ENCODE measurements around the gene MLLT1.

The MLLT1 gene

DNA sequence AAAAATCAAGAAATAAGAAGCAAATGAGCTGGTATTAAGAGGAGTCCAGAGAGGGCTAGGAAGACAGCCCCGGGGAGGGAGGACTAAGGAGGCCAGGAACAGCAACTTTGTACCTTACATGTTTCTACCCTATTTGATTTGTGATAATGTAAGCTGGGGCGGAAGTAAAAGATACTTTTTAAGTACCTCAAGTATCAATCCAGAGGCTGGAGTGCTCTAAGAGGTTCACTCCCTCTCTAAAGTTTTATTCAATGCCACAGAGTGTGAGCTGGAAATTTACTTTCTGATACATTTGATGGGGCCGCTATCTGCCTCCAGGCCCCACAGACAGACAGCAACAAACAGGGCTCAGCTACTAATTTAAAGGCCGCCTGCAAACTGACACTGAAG is 11.4 kb downstream of the MLLT1 start:
- H3K9ac ChIP-seq = 0 out of 22 replicates have a peak overlapping the region, but pooled peaks of 2 of the 11 experiments have one; percentile 13 to 43
- H3K4me2 ChIP-seq = no peak overlapping the region
- H3K4me3 ChIP-seq = no peak overlapping the region
- no peaks in the 10 kb centered on the region for H3K9me3 ChIP-seq (replicated peaks in 1 of 11)
- peaks cover 92 to 100% (median 99%) of the 10 kb centered on the region in 11 experiments for H4K20me1 ChIP-seq
- H3K36me3 ChIP-seq = peaks cover 65 to 94% (median 74%) of the 10 kb centered on the region in 11 experiments
- TF ChIP-seq Cebpa-rat (IDR thresholded peaks at IDR 0.05) = no peak
- H3K4me1 ChIP-seq = peaks cover 0 to 47% (median 27%) of the 10 kb centered on the region in 10 experiments; a peak in 16 of 20 replicates
- H3K27ac ChIP-seq = no peak overlapping the region
- no peaks in the 10 kb centered on the region for H3K27me3 ChIP-seq

DNA sequence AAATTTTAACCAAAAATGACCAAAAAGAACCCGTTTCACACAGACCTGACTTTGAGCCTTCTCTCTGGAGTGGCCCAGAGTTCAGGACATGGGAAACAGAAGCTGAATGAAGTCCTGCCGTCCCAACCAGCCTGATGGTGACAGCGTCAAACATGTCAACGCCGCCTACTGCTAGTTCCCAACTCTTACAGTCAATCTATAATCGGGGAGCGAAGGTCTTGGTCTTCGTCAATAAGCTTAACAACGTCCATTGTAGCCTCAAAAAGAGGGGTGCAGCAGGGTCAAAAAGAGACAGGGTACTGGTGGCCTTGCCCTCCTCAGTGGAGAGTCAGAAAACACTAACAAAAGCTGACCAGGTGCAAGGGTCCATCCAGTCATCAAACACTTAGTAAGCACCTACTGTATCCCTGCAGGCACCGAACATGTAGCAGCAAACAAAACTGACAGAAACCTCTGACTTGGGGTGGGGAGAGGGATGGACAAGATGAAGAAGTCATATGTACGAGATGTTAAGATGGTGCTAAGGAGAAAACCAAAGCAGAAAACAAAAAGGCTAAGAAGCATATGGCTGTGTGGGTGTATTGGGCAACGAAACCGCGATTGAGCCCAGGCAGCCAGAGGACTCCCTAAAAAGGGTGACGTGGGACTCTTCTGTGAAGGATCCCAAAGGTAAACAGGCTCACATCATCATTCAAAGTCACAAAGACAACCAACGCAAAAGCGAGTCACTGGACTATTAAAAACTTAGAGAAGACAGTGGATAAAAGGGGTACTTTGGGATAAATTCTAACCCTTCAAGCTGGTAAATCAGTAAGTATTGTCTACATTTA is 12.0 kb downstream of the MLLT1 start:
- Histone ChIP-seq H4K20me1 (peaks cover 92 to 100% (median 99%) of the 10 kb centered on the region in 11 experiments), H3K36me3 (peaks cover 68 to 94% (median 77%) of the 10 kb centered on the region in 11 experiments), H3K4me3 (no peak overlapping the region), H3K4me2 (no peak overlapping the region), H3K27ac (no peak overlapping the region), H3K9ac (0 out of 22 replicates have a peak overlapping the region, but pooled peaks of 1 of the 11 experiments have one; percentile 43), H3K27me3 (no peaks in the 10 kb centered on the region), H3K4me1 (peaks cover 0 to 47% (median 30%) of the 10 kb centered on the region in 10 experiments; a peak in 17 of 20 replicates), H3K9me3 (replicated peaks in 1 of 11) (no peaks in the 10 kb centered on the region)
- TF ChIP-seq Cebpa-rat (IDR thresholded peaks at IDR 0.05) = no peak

DNA sequence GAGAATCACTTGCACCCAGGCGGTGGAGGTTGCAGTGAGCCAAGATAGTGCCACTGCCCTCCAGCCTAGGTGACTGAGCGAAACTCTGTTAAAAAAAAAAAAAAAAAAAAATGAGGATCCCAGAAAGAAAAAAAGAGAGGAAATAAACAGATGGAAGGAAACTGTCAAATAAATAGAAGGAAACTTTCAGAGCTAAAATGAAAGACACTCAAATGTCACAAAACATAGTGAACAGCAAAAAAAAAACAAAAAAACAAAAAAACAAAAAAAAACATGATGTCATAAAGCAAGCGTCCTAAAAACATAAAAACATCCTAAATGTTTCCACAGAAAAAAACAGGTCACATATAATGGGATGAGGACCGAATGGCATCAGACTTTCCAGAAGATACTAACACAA is 15.0 kb downstream of the MLLT1 start:
- Histone ChIP-seq H3K4me1 (peaks cover 22 to 66% (median 51%) of the 10 kb centered on the region in 10 experiments), H3K27ac (no peak overlapping the region), H3K9me3 (replicated peaks in 1 of 11) (no peaks in the 10 kb centered on the region), H3K27me3 (no peaks in the 10 kb centered on the region), H3K36me3 (peaks cover 73 to 92% (median 83%) of the 10 kb centered on the region in 11 experiments), H3K4me3 (no peak overlapping the region), H4K20me1 (peaks cover 89 to 100% (median 99%) of the 10 kb centered on the region in 11 experiments), H3K4me2 (peak overlapping the region in 9 of 11 experiments; percentile 15 to 81 (median 51); a peak in 17 of 22 replicates), H3K9ac (0 out of 22 replicates have a peak overlapping the region, but pooled peaks of 1 of the 11 experiments have one; percentile 31)
- no peak for TF ChIP-seq Cebpa-rat (IDR thresholded peaks at IDR 0.05)

DNA sequence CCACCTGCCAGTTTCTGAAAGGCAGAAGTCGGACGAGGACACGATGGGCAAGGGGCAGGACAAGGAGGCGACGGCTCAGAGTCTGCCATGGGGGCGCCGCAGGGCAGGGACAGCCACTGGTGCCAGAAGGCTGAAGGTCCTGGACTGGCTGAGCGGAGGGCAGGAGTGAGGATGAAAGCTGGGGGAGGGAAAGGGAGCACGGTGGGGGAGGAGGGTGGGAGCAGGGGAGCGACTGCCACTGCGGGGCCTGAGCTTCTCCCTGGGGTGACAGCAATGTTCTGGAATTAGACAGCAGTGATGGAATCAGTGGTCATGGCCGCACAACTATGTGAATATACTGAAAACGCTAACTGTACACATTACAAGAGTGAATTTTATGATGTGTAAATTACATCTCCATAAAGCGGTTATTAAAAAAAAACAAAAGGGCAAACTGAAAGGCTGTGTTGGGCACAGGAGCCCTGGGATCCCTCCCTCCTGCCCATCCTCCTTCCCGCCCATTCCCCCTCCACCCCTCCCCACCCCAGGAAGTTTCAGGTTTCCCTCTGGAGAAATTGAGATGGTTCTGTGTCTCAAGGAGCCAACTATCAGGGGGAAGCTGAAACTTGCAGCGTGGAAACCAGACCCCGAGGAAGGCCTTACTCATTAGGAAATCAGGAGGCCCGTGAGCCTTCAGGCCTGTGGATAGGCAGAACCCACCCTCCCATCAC is 15.9 kb downstream of the MLLT1 start:
- Histone ChIP-seq H3K9ac (0 out of 22 replicates have a peak overlapping the region, but pooled peaks of 1 of the 11 experiments have one; percentile 31), H4K20me1 (peaks cover 83 to 100% (median 99%) of the 10 kb centered on the region in 11 experiments), H3K27ac (no peak overlapping the region), H3K4me2 (peak overlapping the region in 8 of 11 experiments; percentile 62 to 92 (median 82); a peak in 16 of 22 replicates), H3K9me3 (replicated peaks in 1 of 11) (no peaks in the 10 kb centered on the region), H3K4me3 (no peak overlapping the region), H3K27me3 (no peaks in the 10 kb centered on the region), H3K36me3 (peaks cover 73 to 92% (median 83%) of the 10 kb centered on the region in 11 experiments), H3K4me1 (peaks cover 22 to 75% (median 58%) of the 10 kb centered on the region in 10 experiments)
- no peak for TF ChIP-seq Cebpa-rat (IDR thresholded peaks at IDR 0.05)

DNA sequence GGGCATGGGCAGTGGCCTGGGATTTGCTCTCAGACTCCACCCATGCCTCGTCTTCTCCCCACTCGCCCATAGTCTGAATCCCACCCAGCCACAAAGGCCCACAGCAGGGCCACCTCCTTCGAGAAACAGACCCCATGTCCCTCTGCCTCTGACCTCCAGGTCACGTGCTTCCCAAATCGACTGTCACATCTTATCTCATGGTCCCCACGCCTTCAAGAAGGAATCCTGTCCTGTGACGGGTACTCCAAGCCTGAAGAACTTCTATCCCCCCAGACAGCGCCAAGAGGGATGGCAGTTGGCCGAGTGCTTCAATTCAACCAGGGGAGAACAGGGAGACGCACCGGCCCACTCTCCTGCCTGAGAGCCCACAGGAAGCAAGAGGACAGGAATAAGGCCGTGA is 16.5 kb downstream of the MLLT1 start:
- no peak overlapping the region for H3K4me3 ChIP-seq
- H3K9ac ChIP-seq = peak overlapping the region in 2 of 11 experiments; percentile 31 to 39; a peak in 1 of 22 replicates
- H3K27me3 ChIP-seq = no peaks in the 10 kb centered on the region
- H3K4me1 ChIP-seq = peaks cover 28 to 80% (median 64%) of the 10 kb centered on the region in 10 experiments
- TF ChIP-seq Cebpa-rat (IDR thresholded peaks at IDR 0.05) = no peak
- H3K4me2 ChIP-seq = peak overlapping the region in 8 of 11 experiments; percentile 62 to 92 (median 82); a peak in 16 of 22 replicates
- no peak overlapping the region for H3K27ac ChIP-seq
- peaks cover 71 to 92% (median 82%) of the 10 kb centered on the region in 11 experiments for H3K36me3 ChIP-seq
- H4K20me1 ChIP-seq = peaks cover 80 to 100% (median 99%) of the 10 kb centered on the region in 11 experiments
- no peaks in the 10 kb centered on the region; a peak in 1 of 22 replicates for H3K9me3 ChIP-seq (replicated peaks in 1 of 11)

DNA sequence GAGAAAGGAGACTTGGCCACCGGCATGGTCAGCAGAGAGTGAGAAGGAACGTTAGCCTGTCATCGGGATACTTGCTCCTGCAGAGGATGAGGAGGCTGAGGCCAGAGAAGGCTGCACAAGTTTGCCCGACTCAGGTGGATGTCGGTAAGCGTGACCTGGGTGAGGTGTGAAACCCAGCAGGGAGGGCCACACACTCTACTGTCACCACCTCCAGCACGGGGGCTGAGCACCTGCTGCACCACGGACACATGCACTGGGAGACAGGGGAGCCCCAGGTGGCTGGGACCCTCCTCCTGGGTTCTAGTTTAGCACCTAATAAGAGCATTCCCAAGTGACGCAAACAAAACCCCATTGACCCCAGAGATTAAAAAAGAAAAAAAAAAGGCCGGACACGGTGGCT is 17.3 kb downstream of the MLLT1 start:
- peak overlapping the region in 2 of 10 experiments; percentile 9 to 12; a peak in 1 of 20 replicates for H3K4me3 ChIP-seq
- peaks cover 35 to 86% (median 70%) of the 10 kb centered on the region in 10 experiments for H3K4me1 ChIP-seq
- no peaks in the 10 kb centered on the region for H3K27me3 ChIP-seq
- H4K20me1 ChIP-seq = peaks cover 72 to 100% (median 97%) of the 10 kb centered on the region in 11 experiments
- H3K4me2 ChIP-seq = peak overlapping the region; percentile 20 to 92 (median 79); a peak in 21 of 22 replicates
- peak overlapping the region in 4 of 11 experiments; percentile 23 to 68 (median 33); a peak in 4 of 22 replicates for H3K9ac ChIP-seq
- H3K36me3 ChIP-seq = peaks cover 63 to 92% (median 76%) of the 10 kb centered on the region in 11 experiments
- no peak for TF ChIP-seq Cebpa-rat (IDR thresholded peaks at IDR 0.05)
- peak overlapping the region in 1 of 11 experiments; percentile 77; a peak in 1 of 22 replicates for H3K27ac ChIP-seq
- peaks cover 0 to 4% (median 0%) of the 10 kb centered on the region in 11 experiments; a peak in 7 of 22 replicates for H3K9me3 ChIP-seq (replicated peaks in 1 of 11)

DNA sequence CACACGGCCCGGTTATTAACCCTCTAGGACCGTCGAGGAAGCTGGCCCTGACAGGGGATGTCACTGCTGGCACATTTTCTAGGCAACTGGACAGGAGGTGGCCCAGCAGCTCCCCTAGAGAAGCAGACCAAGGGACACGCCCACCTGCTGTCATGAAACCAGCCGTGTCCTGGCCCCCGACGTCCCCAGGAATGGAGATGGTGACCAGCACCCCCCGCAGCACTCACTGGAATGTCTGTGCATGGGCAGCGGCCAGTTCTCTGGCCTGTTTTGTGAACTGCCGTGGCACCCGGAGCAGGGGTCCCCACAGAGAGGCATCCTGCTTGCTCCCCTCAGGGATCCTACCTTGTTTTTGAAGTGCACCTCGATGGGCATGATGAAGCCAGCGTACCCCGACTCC is 17.9 kb downstream of the MLLT1 start:
- H3K9me3 ChIP-seq (replicated peaks in 1 of 11) = peaks cover 0 to 10% (median 2%) of the 10 kb centered on the region in 11 experiments; a peak in 9 of 22 replicates
- peak overlapping the region; percentile 20 to 92 (median 79) for H3K4me2 ChIP-seq
- peak overlapping the region in 4 of 10 experiments; percentile 1 to 12 (median 10); a peak in 3 of 20 replicates for H3K4me3 ChIP-seq
- H3K27me3 ChIP-seq = no peaks in the 10 kb centered on the region
- H3K9ac ChIP-seq = peak overlapping the region in 8 of 11 experiments; percentile 12 to 68 (median 38); a peak in 13 of 22 replicates
- TF ChIP-seq Cebpa-rat (IDR thresholded peaks at IDR 0.05) = no peak
- peaks cover 66 to 100% (median 95%) of the 10 kb centered on the region in 11 experiments for H4K20me1 ChIP-seq
- peaks cover 42 to 90% (median 76%) of the 10 kb centered on the region in 10 experiments for H3K4me1 ChIP-seq
- peaks cover 57 to 92% (median 71%) of the 10 kb centered on the region in 11 experiments for H3K36me3 ChIP-seq
- peak overlapping the region in 6 of 11 experiments; percentile 12 to 77 (median 52); a peak in 7 of 22 replicates for H3K27ac ChIP-seq

All from BLaER1 treated with 17β-estradiol and CSF1 and Interleukin-3, amounts not matched to agents 10 nM and 100 nM (cell line).